OCI-LY3 (cell line): ENCODE measurements around the gene PYGB.

Experiments used
- H2AFZ ChIP-seq: fragments of 200-600, 300-600 bp; shearing (Covaris generic); 2 replicates; pipeline ENCODE4 v1.6.0; 2014; ENCODE audit warnings: antibody characterized with exemption, low read depth, low read length
- H3K27ac ChIP-seq: fragments of 200-600, 300-600 bp; sonication (generic); 2 replicates; pipeline ENCODE4 v1.5.1; 2014; ENCODE audit warnings: mild to moderate bottlenecking, low read length, moderate library complexity, mixed read lengths
- H3K27me3 ChIP-seq: fragments of 200-600, 300-600 bp; sonication (generic); 2 replicates; pipeline ENCODE4 v1.6.1; 2014; ENCODE audit warnings: low read depth, low read length, mixed read lengths
- H3K36me3 ChIP-seq: fragments of 200-600, 300-600 bp; sonication (generic); replicated peaks from 2 replicates; pipeline ENCODE3; 2014; ENCODE audit warnings: low read depth, low read length, mixed read lengths
- H3K4me1 ChIP-seq: fragments of 300-600, 200-600 bp; sonication (generic); 2 replicates; pipeline ENCODE4 v1.6.1; 2014; ENCODE audit warnings: low read length, mixed read lengths
- H3K4me2 ChIP-seq: fragments of 200-600, 300-600 bp; sonication (generic); 2 replicates; pipeline ENCODE4 v1.6.1; 2014; ENCODE audit warnings: low read length, mixed read lengths
- H3K4me3 ChIP-seq: fragments of 300-600, 200-600 bp; sonication (generic); 2 replicates; pipeline ENCODE4 v1.5.1; 2014; ENCODE audit warnings: antibody characterized with exemption, mild to moderate bottlenecking, low read length, moderate library complexity
- H3K79me2 ChIP-seq: fragments of 300-600, 200-600 bp; shearing (Covaris generic); 2 replicates; pipeline ENCODE4 v1.6.1; 2014; ENCODE audit warnings: mild to moderate bottlenecking, low read length, mixed read lengths
- H3K9ac ChIP-seq: fragments of 300-600, 200-600 bp; shearing (Covaris generic); 2 replicates; pipeline ENCODE4 v1.6.0; 2014; ENCODE audit warnings: mild to moderate bottlenecking, low read length, moderate library complexity
- H3K9me3 ChIP-seq: fragments of 200-600, 300-600 bp; shearing (Covaris generic); 2 replicates; pipeline ENCODE4 v1.6.1; 2014; ENCODE audit warnings: low read length, mixed read lengths; ENCODE audit not compliant: insufficient read depth
- H4K20me1 ChIP-seq: fragments of 200-600, 300-600 bp; sonication (generic); 2 replicates; pipeline ENCODE4 v1.6.1; 2016; ENCODE audit warnings: low read length, mixed read lengths; ENCODE audit not compliant: insufficient read depth
- EZH2phosphoT487 ChIP-seq: fragments of 200-600 bp; shearing (Covaris generic); IDR thresholded peaks from 2 replicates; pipeline ENCODE4 v1.6.1; 2018; ENCODE audit warnings: antibody characterized with exemption, mixed run types, low read depth
- TF ChIP-seq, protein P1 (sequence below): fragments of 200-600, 300-600 bp; sonication (generic); IDR thresholded peaks from 2 replicates; pipeline ENCODE4 v1.5.1; 2014; ENCODE audit warnings: antibody characterized with exemption, low read length, low read depth

The PYGB gene

GRCh38 chr20:25225642-25226432 lies 22.0 kb upstream of the PYGB start:
- Histone ChIP-seq H4K20me1 (0 out of 2 replicates have a peak, but pooled peaks cover 5% of the 10 kb centered on the region), H3K9me3 (no peaks in the 10 kb centered on the region), H3K4me3 (no peak overlapping the region), H3K27me3 (no peaks in the 10 kb centered on the region), H3K36me3 (no peaks in the 10 kb centered on the region), H3K79me2 (no peaks in the 10 kb centered on the region), H2AFZ (no peak overlapping the region), H3K9ac (no peak overlapping the region), H3K4me2 (no peak overlapping the region), H3K27ac (no peak overlapping the region), H3K4me1 (peaks cover 9% of the 10 kb centered on the region)
- TF ChIP-seq, protein P1, sequence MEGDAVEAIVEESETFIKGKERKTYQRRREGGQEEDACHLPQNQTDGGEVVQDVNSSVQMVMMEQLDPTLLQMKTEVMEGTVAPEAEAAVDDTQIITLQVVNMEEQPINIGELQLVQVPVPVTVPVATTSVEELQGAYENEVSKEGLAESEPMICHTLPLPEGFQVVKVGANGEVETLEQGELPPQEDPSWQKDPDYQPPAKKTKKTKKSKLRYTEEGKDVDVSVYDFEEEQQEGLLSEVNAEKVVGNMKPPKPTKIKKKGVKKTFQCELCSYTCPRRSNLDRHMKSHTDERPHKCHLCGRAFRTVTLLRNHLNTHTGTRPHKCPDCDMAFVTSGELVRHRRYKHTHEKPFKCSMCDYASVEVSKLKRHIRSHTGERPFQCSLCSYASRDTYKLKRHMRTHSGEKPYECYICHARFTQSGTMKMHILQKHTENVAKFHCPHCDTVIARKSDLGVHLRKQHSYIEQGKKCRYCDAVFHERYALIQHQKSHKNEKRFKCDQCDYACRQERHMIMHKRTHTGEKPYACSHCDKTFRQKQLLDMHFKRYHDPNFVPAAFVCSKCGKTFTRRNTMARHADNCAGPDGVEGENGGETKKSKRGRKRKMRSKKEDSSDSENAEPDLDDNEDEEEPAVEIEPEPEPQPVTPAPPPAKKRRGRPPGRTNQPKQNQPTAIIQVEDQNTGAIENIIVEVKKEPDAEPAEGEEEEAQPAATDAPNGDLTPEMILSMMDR = no peak
- TF ChIP-seq EZH2phosphoT487 = no peak

DNA sequence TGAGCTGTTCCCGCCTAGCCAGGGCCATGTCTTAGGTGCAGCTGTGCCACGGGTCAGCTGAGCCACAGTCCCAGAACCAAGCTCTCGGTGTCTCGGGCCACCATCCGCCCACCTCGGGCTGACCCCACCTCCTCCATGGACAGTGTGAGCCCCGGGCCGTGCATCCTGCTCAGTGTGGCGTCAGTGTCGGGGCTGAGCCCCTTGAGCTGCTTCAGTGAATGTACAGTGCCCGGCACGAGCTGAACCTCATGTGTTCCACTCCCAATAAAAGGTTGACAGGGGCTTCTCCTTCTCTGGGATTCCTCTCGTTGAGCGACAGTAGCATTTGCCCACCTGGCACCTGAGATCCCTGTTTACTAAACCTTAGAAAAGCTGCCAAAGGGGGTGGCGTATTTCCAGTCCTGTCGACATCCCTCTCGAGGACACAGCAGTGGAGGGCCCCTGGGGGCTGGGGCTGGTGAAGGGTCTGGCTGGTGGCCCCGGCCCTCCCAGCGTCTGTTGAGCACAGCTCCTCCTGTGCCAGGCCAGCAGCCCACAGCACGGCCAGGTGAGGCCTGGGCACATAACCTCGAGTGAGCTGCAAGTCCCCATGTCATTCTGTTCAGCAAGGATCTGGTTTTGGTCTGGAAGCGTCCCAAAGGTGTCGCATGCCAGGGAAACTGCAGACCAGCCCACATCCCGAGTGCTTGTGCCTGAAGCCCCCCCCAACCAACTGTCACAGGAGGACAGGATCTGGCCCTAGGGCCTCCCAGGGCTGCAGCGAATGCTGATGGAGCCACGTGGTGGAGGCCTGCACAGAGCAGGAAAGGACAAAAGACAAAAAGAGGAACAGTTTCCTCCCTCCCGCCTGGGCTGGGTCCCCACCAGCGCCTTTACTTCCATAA lies 21.2 kb upstream of the PYGB start:
- peaks cover 9% of the 10 kb centered on the region for H3K4me1 ChIP-seq
- H4K20me1 ChIP-seq = 0 out of 2 replicates have a peak, but pooled peaks cover 5% of the 10 kb centered on the region
- H3K4me2 ChIP-seq = no peak overlapping the region
- no peaks in the 10 kb centered on the region for H3K9me3 ChIP-seq
- no peak overlapping the region for H3K9ac ChIP-seq
- H2AFZ ChIP-seq = no peak overlapping the region
- TF ChIP-seq EZH2phosphoT487 = no peak
- TF ChIP-seq, protein P1 = no peak
- no peak overlapping the region for H3K27ac ChIP-seq
- H3K4me3 ChIP-seq = no peak overlapping the region
- no peaks in the 10 kb centered on the region for H3K27me3 ChIP-seq
- H3K79me2 ChIP-seq = no peaks in the 10 kb centered on the region
- no peaks in the 10 kb centered on the region for H3K36me3 ChIP-seq

GRCh38 chr20:25227317-25227831 lies 20.5 kb upstream of the PYGB start:
- 0 out of 2 replicates have a peak, but pooled peaks cover 5% of the 10 kb centered on the region for H4K20me1 ChIP-seq
- H3K79me2 ChIP-seq = no peaks in the 10 kb centered on the region
- no peak overlapping the region for H3K27ac ChIP-seq
- no peaks in the 10 kb centered on the region for H3K9me3 ChIP-seq
- H3K36me3 ChIP-seq = no peaks in the 10 kb centered on the region
- H3K4me3 ChIP-seq = no peak overlapping the region
- no peak overlapping the region for H3K9ac ChIP-seq
- TF ChIP-seq, protein P1 = no peak
- no peak for TF ChIP-seq EZH2phosphoT487
- H3K27me3 ChIP-seq = no peaks in the 10 kb centered on the region
- H3K4me2 ChIP-seq = no peak overlapping the region
- peaks cover 9% of the 10 kb centered on the region for H3K4me1 ChIP-seq
- no peak overlapping the region for H2AFZ ChIP-seq
